Neuronal stem cell (in vitro differentiated cells): Measurements from ENCODE around the gene ZBTB20.

Experiments used
- DNase-seq: peaks from one replicate; pipeline ENCODE4 v3.0.0-alpha.2; 2013; ENCODE audit warnings: low spot score
- H2AFZ ChIP-seq: one replicate; pipeline ENCODE4 v1.6.1; 2013; ENCODE audit warnings: mild to moderate bottlenecking, low read length, inconsistent platforms
- H2AK5ac ChIP-seq: 2 replicates; pipeline ENCODE4 v1.6.1; 2013; ENCODE audit warnings: low read depth, mild to moderate bottlenecking, inconsistent platforms, low read length, moderate library complexity, mixed read lengths
- H2BK120ac ChIP-seq: 2 replicates; pipeline ENCODE4 v1.6.1; 2013; ENCODE audit warnings: low read depth, mild to moderate bottlenecking, inconsistent platforms, low read length, moderate library complexity, mixed read lengths
- H2BK12ac ChIP-seq: one replicate; pipeline ENCODE4 v1.6.1; 2013; ENCODE audit warnings: low read length, inconsistent platforms
- H2BK15ac ChIP-seq: 2 replicates; pipeline ENCODE4 v1.6.1; 2013; ENCODE audit warnings: mild to moderate bottlenecking, low read length, inconsistent platforms, mixed read lengths
- H2BK5ac ChIP-seq: one replicate; pipeline ENCODE4 v1.6.1; 2013; ENCODE audit warnings: inconsistent platforms, mild to moderate bottlenecking, low read length, moderate library complexity
- H3K14ac ChIP-seq: one replicate; pipeline ENCODE4 v1.6.1; 2013; ENCODE audit warnings: low read length, inconsistent platforms
- H3K18ac ChIP-seq: 2 replicates; pipeline ENCODE4 v1.6.1; 2013; ENCODE audit warnings: low read length, inconsistent platforms
- H3K23ac ChIP-seq: 2 replicates; pipeline ENCODE4 v1.6.1; 2013; ENCODE audit warnings: low read depth, mild to moderate bottlenecking, mixed read lengths, low read length, inconsistent platforms; ENCODE audit not compliant: poor library complexity
- H3K27ac ChIP-seq: replicated peaks from 3 replicates; pipeline ENCODE4 v1.5.1; 2013; ENCODE audit warnings: low read length, inconsistent platforms
- H3K27me3 ChIP-seq, 3 experiments: 2 replicates each; pipeline ENCODE4 v1.6.1; 2013; ENCODE audit warnings: low read length in 3 of 3, mild to moderate bottlenecking in 2 of 3, inconsistent platforms in 1 of 3, low read depth in 1 of 3, mixed read lengths in 1 of 3, moderate library complexity in 1 of 3; ENCODE audit not compliant: control insufficient read depth in 3 of 3, insufficient read depth in 3 of 3
- H3K36me3 ChIP-seq, 2 donors: replicated peaks in 1 of 2; 2 replicates each; pipeline ENCODE4 v1.6.1; 2013; ENCODE audit warnings: low read length in 2 of 2; ENCODE audit not compliant: control insufficient read depth in 2 of 2, insufficient read depth in 2 of 2
- H3K4ac ChIP-seq: 2 replicates; pipeline ENCODE4 v1.6.1; 2013; ENCODE audit warnings: inconsistent platforms, mild to moderate bottlenecking, low read length, moderate library complexity
- H3K4me1 ChIP-seq, 2 donors: 1 replicate in 1 of 2; 2 replicates in 1 of 2; pipeline ENCODE4 v1.6.1; 2013; ENCODE audit warnings: low read length in 2 of 2, low read depth in 1 of 2; ENCODE audit not compliant: control insufficient read depth in 2 of 2, insufficient read depth in 1 of 2
- H3K4me2 ChIP-seq: one replicate; pipeline ENCODE4 v1.6.1; 2013; ENCODE audit warnings: mild to moderate bottlenecking, low read length, inconsistent platforms; ENCODE audit not compliant: insufficient read depth, poor library complexity, severe bottlenecking
- H3K4me3 ChIP-seq, 2 donors: 2 replicates each; pipeline ENCODE4 v1.5.1; 2013; ENCODE audit warnings: low read length in 2 of 2, mild to moderate bottlenecking in 2 of 2, inconsistent platforms in 1 of 2, moderate library complexity in 1 of 2
- H3K79me1 ChIP-seq: one replicate; pipeline ENCODE4 v1.6.1; 2013; ENCODE audit warnings: low read depth, mild to moderate bottlenecking, inconsistent platforms, low read length, moderate library complexity
- H3K9ac ChIP-seq: one replicate; pipeline ENCODE4 v1.6.1; 2013; ENCODE audit warnings: mild to moderate bottlenecking, low read depth, low read length, inconsistent platforms; ENCODE audit not compliant: poor library complexity
- H3K9me3 ChIP-seq, 2 donors: replicated peaks in 1 of 2; 2 replicates each; pipeline versions ENCODE3 to v1.6.1; 2013; ENCODE audit warnings: low read length in 2 of 2, mild to moderate bottlenecking in 2 of 2, inconsistent platforms in 1 of 2, low read depth in 1 of 2, mixed read lengths in 1 of 2, moderate library complexity in 1 of 2; ENCODE audit not compliant: control insufficient read depth in 2 of 2, insufficient read depth in 1 of 2
- H4K8ac ChIP-seq: one replicate; pipeline ENCODE4 v1.6.1; 2013; ENCODE audit warnings: low read depth, mild to moderate bottlenecking, inconsistent platforms, low read length, moderate library complexity
- H4K91ac ChIP-seq: one replicate; pipeline ENCODE4 v1.6.1; 2013; ENCODE audit warnings: low read length, low read depth, mild to moderate bottlenecking, inconsistent platforms; ENCODE audit not compliant: poor library complexity
- WGBS, 2 donors: extraction: QIAGEN DNeasy Blood & Tissue Kit; methylation state at CpG; one replicate each; pipeline ENCODE4 v1.1.7; 2013; ENCODE audit warnings: missing lambda C conversion rate in 2 of 2, mixed read lengths in 1 of 2; ENCODE audit not compliant: insufficient read length in 2 of 2, insufficient replicate concordance in 1 of 2; ENCODE audit errors: extremely low coverage in 2 of 2; 5-methylcytosine and 5-hydroxymethylcytosine counted together

The ZBTB20 gene

DNA sequence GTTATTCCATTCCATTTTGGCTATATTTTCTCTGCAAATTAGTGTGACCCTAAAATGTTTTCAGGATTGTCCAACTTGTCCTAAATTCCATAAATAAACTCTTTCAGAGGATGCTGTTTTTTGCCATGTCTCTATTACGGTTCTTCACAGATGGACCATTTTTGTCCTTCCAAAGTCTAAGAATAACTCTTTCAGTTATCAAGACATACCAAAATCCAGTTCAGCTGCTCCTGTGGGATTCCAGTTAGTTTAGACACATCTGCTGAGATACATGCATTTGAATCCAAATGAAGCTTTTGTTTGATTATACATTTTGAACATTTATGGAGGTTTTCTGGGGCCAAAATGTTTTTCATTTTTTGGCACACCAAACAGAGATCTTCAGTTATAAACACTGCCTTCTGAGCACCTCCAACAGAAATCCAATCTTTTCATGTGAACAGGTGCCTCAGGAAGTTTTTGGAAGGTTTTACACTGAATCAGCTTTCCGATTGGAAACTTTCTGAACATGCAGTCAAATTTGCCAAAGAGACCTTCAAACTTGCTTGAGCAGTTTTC lies 772.6 kb downstream of the ZBTB20 start:
- no peaks in the 10 kb centered on the region for H3K27me3 ChIP-seq
- no peak for DNase-seq
- peaks cover 0 to 8% of the 10 kb centered on the region in 2 donors for H3K9me3 ChIP-seq
- no peak overlapping the region for H3K4me2 ChIP-seq
- H3K27ac ChIP-seq: no peak overlapping the region
- no peak overlapping the region for H2BK15ac ChIP-seq
- no peak overlapping the region for H3K14ac ChIP-seq
- H3K18ac ChIP-seq: no peak overlapping the region
- H4K91ac ChIP-seq: no peak overlapping the region
- H4K8ac ChIP-seq: no peak overlapping the region
- no peak overlapping the region for H2BK12ac ChIP-seq
- H3K79me1 ChIP-seq: no peaks in the 10 kb centered on the region
- no peak overlapping the region for H3K23ac ChIP-seq
- H3K9ac ChIP-seq: no peak overlapping the region
- H3K4me3 ChIP-seq: no peak overlapping the region
- no peak overlapping the region for H2AK5ac ChIP-seq
- no peaks in the 10 kb centered on the region for H3K4me1 ChIP-seq
- H3K4ac ChIP-seq: no peak overlapping the region
- peaks cover 0 to 26% of the 10 kb centered on the region in 2 donors for H3K36me3 ChIP-seq
- H2AFZ ChIP-seq: no peak overlapping the region
- no peak overlapping the region for H2BK120ac ChIP-seq
- no peak overlapping the region for H2BK5ac ChIP-seq
- no CpG with 5 or more reads among the region's 2 CpGs for WGBS, 2 donors

DNA sequence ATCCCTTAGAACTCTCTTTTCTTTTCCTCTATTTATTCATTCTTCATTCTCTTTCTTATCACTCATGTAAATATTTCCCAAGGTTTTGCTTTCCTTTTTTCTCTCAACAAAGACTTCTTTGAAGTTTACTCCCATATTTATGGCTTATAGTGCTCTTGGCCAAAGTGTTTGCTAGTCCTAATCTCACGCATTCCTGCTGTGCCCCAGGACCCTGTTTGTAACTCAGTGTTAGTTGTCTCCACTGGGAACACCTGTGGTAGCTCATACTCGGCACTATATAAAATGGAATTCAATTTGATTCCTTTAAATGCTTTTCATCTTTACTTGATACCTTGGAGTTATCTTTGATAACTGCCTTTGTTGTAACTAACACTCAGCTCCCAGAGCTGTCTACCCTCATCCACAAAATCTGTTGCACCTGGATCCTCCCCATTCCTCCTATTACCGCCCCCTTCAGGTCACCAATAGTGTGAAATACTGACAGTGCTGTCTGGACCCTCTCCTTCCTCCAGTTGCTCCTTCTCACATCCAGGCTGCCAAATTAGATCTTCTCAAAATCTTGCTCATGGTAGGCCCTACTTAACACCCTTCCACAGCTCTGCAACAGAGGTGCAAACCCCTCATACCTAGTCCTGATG lies 776.4 kb downstream of the ZBTB20 start:
- Histone ChIP-seq H3K27ac (no peak overlapping the region), H3K18ac (no peak overlapping the region), H4K8ac (no peak overlapping the region), H3K27me3 (no peaks in the 10 kb centered on the region), H3K9me3 (no peaks in the 10 kb centered on the region), H3K36me3 (no peaks in the 10 kb centered on the region), H2AFZ (no peak overlapping the region), H2BK120ac (no peak overlapping the region), H3K9ac (no peak overlapping the region), H3K23ac (no peak overlapping the region), H2BK12ac (no peak overlapping the region), H4K91ac (no peak overlapping the region), H3K4ac (no peak overlapping the region), H3K14ac (no peak overlapping the region), H3K4me1 (no peaks in the 10 kb centered on the region), H2BK15ac (no peak overlapping the region), H2AK5ac (no peak overlapping the region), H3K4me2 (no peak overlapping the region), H3K4me3 (no peak overlapping the region), H2BK5ac (no peak overlapping the region), H3K79me1 (no peaks in the 10 kb centered on the region)
- DNase-seq: no peak
- WGBS, 2 donors: no CpG with 5 or more reads among the region's 3 CpGs

DNA sequence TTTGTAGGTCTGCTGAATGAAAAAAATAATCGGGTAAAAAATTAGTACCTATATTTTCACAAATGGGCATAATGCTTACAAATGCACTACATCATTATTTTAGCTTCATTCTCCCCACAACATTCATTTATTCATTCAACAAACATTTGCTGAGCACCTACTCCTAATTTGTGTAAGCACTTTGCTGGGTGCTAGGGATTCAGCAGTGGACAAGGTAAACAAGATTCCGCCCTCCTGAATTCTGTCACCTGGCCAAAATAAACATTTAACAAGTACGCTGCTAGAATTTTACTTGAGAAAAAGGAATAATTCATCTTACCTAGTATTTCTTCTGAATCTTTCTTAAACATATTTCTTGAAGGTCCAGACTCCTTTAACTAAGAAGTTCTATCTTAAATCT lies 781.2 kb downstream of the ZBTB20 start:
- no peak overlapping the region for H4K91ac ChIP-seq

DNA sequence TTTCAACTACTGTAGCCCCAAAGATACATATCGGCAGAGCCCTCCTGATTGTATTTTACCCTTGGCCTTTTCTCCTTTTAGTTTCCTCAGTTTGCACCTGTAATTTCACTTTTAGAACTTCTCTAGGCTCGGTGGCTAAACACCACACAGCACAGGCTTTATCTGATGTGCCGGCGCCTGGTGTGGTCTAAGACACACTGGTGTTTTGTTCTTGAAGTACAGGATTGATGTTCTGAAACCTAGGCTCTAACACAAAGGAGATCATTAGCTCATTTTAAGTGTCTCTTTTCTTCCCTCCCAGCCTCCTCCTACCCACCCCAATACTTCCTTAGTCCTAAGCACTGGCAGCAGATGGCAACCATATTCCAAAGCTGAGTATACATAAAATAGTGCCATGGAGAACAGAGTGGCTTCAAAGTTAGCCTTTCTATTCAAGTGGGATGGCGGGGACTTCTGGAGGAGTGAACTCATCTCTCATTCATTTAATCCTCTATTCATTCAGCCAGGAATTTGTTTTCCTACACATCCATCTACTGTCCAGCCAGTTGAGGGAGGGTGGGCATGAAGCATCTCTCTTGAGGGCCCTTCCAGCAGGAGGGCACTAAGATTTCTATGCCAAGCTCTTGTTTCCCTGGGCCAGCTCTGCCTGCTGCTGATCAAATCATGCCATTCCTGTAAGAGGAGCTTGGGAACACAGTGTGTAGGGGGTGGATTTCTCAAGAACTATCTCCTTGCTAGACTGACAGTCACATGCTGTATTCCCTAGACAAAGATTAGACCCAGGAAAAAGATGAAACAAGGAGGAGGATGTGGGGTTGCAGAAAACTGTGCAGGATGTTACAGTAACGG lies 782.1 kb downstream of the ZBTB20 start:
- no peak for DNase-seq
- H3K27ac ChIP-seq: no peak overlapping the region
- WGBS, 2 donors: no CpG with 5 or more reads among the region's 6 CpGs

More for the DNA sequence above, 781.2 kb downstream of the ZBTB20 start:
- Histone ChIP-seq H3K36me3 (no peaks in the 10 kb centered on the region), H3K4ac (no peak overlapping the region), H3K4me1 (peaks cover 0 to 3% of the 10 kb centered on the region in 2 donors), H3K9me3 (no peaks in the 10 kb centered on the region), H3K23ac (no peak overlapping the region), H2BK12ac (no peak overlapping the region), H2BK15ac (no peak overlapping the region), H3K79me1 (no peaks in the 10 kb centered on the region), H3K14ac (no peak overlapping the region), H3K27me3 (no peaks in the 10 kb centered on the region), H4K8ac (no peak overlapping the region), H3K27ac (no peak overlapping the region), H3K9ac (no peak overlapping the region), H2AK5ac (no peak overlapping the region), H2BK120ac (no peak overlapping the region), H3K4me2 (no peak overlapping the region), H2AFZ (no peak overlapping the region), H2BK5ac (no peak overlapping the region), H3K4me3 (no peak overlapping the region), H3K18ac (no peak overlapping the region)
- DNase-seq: no peak
- WGBS, 2 donors: no CpG with 5 or more reads among the region's 3 CpGs

More for the DNA sequence above, 782.1 kb downstream of the ZBTB20 start:
- no peak overlapping the region for H2BK12ac ChIP-seq
- no peak overlapping the region for H2BK5ac ChIP-seq
- no peak overlapping the region for H3K4me3 ChIP-seq
- H3K4ac ChIP-seq: no peak overlapping the region
- no peak overlapping the region for H2AFZ ChIP-seq
- H3K23ac ChIP-seq: no peak overlapping the region
- H3K4me1 ChIP-seq: peaks cover 0 to 3% of the 10 kb centered on the region in 2 donors
- no peak overlapping the region for H3K14ac ChIP-seq
- H3K4me2 ChIP-seq: no peak overlapping the region
- H2BK120ac ChIP-seq: no peak overlapping the region
- H2BK15ac ChIP-seq: no peak overlapping the region
- no peaks in the 10 kb centered on the region for H3K27me3 ChIP-seq
- no peaks in the 10 kb centered on the region for H3K36me3 ChIP-seq
- no peak overlapping the region for H4K8ac ChIP-seq
- H3K9me3 ChIP-seq: no peaks in the 10 kb centered on the region
- no peaks in the 10 kb centered on the region for H3K79me1 ChIP-seq
- no peak overlapping the region for H3K9ac ChIP-seq
- H4K91ac ChIP-seq: peak overlapping the region; percentile 57
- no peak overlapping the region for H3K18ac ChIP-seq
- no peak overlapping the region for H2AK5ac ChIP-seq
